ENCODE measurements around the gene HHATL. TPM values are rescaled to one million over a fixed set of nuclear protein-coding genes. Genes with fewer than 3 reads are reported as not detected.

HHATL gene
- total and polyA plus RNA-seq, 2 donors (not counting 1 experiment from before 2014, with no cell fraction given) = not detected

DNA sequence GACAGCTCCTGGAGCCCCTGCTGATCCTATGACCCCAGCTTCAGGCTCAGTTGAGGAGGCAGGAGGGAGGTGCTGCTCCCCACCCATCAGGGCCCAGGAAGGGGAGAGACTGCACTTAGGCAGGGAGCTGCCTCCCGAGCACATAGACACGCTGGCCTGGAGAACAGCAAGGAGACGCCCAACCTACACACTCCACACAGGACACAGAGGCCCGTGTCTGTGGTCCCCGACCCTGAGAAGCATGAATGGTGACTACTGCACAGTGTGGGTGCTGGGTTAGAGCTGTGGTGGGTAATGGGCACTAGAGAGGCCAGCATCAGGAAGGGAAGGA, 1.1 kb upstream of the HHATL start:
- Histone ChIP-seq H3K79me2 (ENCODE audit: control insufficient read depth, insufficient read depth, low read length) (no peaks in the 10 kb centered on the region), H3K36me3 (ENCODE audit: control insufficient read depth, insufficient read depth, low read length) (no peaks in the 10 kb centered on the region), H3K4me1 (ENCODE audit: control insufficient read depth, extremely low read depth, insufficient read depth, low read length) (no peaks in the 10 kb centered on the region), H4K20me1 (ENCODE audit: control insufficient read depth, extremely low read depth, insufficient read depth, low read length) (no peaks in the 10 kb centered on the region), H3K27me3 (ENCODE audit: control insufficient read depth, insufficient read depth, low read length) (peaks cover 2% of the 10 kb centered on the region), H3K4me3 (replicated peaks in 1 of 4; ENCODE audit: control extremely low read depth in 1 of 4, insufficient read depth in 1 of 4, low read depth in 3 of 4, low read length in 4 of 4) (no peak overlapping the region), H3K27ac (ENCODE audit: insufficient read depth, low read length) (no peak overlapping the region), H2AFZ (ENCODE audit: low read length) (no peak overlapping the region), H3K9ac (ENCODE audit: insufficient read depth, low read length) (no peak overlapping the region), H3K9me3 (ENCODE audit: control insufficient read depth, insufficient read depth, low read depth, low read length) (no peaks in the 10 kb centered on the region), H3K4me2 (ENCODE audit: extremely low read depth, insufficient read depth, low read length) (no peak overlapping the region)
- DNase-seq (ENCODE audit: low read depth in 2 of 2) = no peak
- TF ChIP-seq, protein P1, sequence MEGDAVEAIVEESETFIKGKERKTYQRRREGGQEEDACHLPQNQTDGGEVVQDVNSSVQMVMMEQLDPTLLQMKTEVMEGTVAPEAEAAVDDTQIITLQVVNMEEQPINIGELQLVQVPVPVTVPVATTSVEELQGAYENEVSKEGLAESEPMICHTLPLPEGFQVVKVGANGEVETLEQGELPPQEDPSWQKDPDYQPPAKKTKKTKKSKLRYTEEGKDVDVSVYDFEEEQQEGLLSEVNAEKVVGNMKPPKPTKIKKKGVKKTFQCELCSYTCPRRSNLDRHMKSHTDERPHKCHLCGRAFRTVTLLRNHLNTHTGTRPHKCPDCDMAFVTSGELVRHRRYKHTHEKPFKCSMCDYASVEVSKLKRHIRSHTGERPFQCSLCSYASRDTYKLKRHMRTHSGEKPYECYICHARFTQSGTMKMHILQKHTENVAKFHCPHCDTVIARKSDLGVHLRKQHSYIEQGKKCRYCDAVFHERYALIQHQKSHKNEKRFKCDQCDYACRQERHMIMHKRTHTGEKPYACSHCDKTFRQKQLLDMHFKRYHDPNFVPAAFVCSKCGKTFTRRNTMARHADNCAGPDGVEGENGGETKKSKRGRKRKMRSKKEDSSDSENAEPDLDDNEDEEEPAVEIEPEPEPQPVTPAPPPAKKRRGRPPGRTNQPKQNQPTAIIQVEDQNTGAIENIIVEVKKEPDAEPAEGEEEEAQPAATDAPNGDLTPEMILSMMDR (conservative IDR thresholded peaks at IDR 0.05 in 1 of 2, IDR thresholded peaks at IDR 0.05 in 1 of 2; ENCODE audit: low read depth in 1 of 2, low read length in 2 of 2) = no peak
- no peak for TF ChIP-seq EZH2 (IDR thresholded peaks at IDR 0.05; ENCODE audit: low read length, missing control alignments)

DNA sequence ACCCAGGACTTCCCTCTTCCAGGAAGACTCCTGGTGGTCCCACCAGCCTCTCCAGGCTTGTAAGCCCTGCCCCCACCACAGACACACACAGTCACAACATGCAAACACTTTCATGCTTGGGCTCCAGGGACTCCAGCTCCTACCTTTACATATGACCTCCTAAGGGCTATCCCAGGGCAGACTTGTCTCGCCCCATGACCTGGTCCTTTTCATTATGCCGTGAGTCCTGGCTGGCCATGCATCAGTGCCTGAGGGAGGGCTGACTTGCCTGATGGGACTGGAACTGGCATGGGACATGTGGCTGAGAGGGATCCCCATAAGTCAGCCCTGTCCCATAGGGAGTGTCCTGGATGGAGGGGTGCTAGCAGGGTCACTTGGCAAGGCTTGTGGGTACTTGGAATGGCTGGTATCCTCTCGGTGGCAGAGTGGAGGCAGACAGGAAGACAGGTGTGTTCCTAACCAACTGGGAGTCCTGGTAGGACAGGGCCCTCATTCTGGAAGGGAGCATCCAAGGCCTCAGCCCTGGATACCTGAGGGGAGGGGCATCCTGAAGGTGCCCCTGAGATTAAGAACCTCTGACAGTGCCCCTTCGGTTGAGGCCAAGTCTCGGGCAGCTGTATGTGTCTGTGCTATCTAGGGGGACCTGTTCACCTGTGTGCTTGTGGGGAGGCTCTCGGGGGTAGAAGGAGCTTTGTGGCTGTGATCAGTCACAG, 540 bp upstream of the HHATL start:
- TF ChIP-seq EZH2 (IDR thresholded peaks at IDR 0.05; ENCODE audit: low read length, missing control alignments) = no peak
- TF ChIP-seq, protein P1 (conservative IDR thresholded peaks at IDR 0.05 in 1 of 2, IDR thresholded peaks at IDR 0.05 in 1 of 2; ENCODE audit: low read depth in 1 of 2, low read length in 2 of 2) = no peak
- no peaks in the 10 kb centered on the region for H4K20me1 ChIP-seq (ENCODE audit: control insufficient read depth, extremely low read depth, insufficient read depth, low read length)
- H3K9me3 ChIP-seq (ENCODE audit: control insufficient read depth, insufficient read depth, low read depth, low read length) = no peaks in the 10 kb centered on the region
- H3K4me1 ChIP-seq (ENCODE audit: control insufficient read depth, extremely low read depth, insufficient read depth, low read length) = no peaks in the 10 kb centered on the region
- H3K79me2 ChIP-seq (ENCODE audit: control insufficient read depth, insufficient read depth, low read length) = no peaks in the 10 kb centered on the region
- H3K9ac ChIP-seq (ENCODE audit: insufficient read depth, low read length) = no peak overlapping the region
- no peak overlapping the region for H3K4me3 ChIP-seq (replicated peaks in 1 of 4; ENCODE audit: control extremely low read depth in 1 of 4, insufficient read depth in 1 of 4, low read depth in 3 of 4, low read length in 4 of 4)
- H2AFZ ChIP-seq (ENCODE audit: low read length) = no peak overlapping the region
- H3K27me3 ChIP-seq (ENCODE audit: control insufficient read depth, insufficient read depth, low read length) = peaks cover 2% of the 10 kb centered on the region
- H3K4me2 ChIP-seq (ENCODE audit: extremely low read depth, insufficient read depth, low read length) = no peak overlapping the region
- H3K36me3 ChIP-seq (ENCODE audit: control insufficient read depth, insufficient read depth, low read length) = no peaks in the 10 kb centered on the region
- no peak for DNase-seq (ENCODE audit: low read depth in 2 of 2)
- no peak overlapping the region for H3K27ac ChIP-seq (ENCODE audit: insufficient read depth, low read length)

DNA sequence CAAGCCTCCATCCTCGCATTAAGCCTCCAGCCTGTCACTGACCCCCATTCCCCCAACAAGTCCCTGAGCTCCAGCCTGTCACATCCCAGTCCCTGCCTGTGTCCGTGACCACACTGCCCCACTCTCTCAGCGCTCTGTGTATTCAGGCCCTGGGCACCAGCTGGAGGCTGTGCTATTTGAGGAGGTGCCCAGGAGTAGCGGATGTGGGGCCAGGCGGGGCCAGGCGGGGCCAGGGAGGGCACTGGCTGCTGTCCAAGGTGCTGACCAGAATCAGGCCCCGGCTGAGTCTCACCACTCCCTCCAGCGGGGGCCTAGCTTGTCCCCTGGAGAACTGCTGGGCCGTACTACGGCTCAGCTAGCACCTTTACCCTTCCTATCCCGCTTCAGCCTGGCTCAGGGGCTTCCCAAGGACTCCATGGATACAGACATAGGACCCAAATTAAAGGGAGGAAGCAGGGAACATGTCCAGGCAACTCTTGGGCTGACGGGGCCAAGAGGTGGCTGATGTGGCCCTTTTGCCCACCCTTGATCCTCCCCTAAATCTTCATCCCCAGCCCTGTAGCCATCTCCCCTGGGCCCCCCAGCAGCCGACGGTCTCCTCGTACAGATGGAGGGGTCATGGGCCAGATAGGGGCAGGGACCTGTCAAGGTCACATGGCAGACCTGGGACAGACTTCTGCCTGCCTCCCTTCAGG, 1.1 kb downstream of the HHATL start:
- no peaks in the 10 kb centered on the region for H3K4me1 ChIP-seq (ENCODE audit: control insufficient read depth, extremely low read depth, insufficient read depth, low read length)
- peaks cover 2% of the 10 kb centered on the region for H3K27me3 ChIP-seq (ENCODE audit: control insufficient read depth, insufficient read depth, low read length)
- H3K36me3 ChIP-seq (ENCODE audit: control insufficient read depth, insufficient read depth, low read length) = no peaks in the 10 kb centered on the region
- TF ChIP-seq, protein P1 (conservative IDR thresholded peaks at IDR 0.05 in 1 of 2, IDR thresholded peaks at IDR 0.05 in 1 of 2; ENCODE audit: low read depth in 1 of 2, low read length in 2 of 2) = no peak
- TF ChIP-seq EZH2 (IDR thresholded peaks at IDR 0.05; ENCODE audit: low read length, missing control alignments) = no peak
- no peak overlapping the region for H3K27ac ChIP-seq (ENCODE audit: insufficient read depth, low read length)
- H3K9me3 ChIP-seq (ENCODE audit: control insufficient read depth, insufficient read depth, low read depth, low read length) = no peaks in the 10 kb centered on the region
- no peak overlapping the region for H3K4me3 ChIP-seq (replicated peaks in 1 of 4; ENCODE audit: control extremely low read depth in 1 of 4, insufficient read depth in 1 of 4, low read depth in 3 of 4, low read length in 4 of 4)
- no peaks in the 10 kb centered on the region for H3K79me2 ChIP-seq (ENCODE audit: control insufficient read depth, insufficient read depth, low read length)
- no peak overlapping the region for H3K9ac ChIP-seq (ENCODE audit: insufficient read depth, low read length)
- peak; percentile 10 to 34 for DNase-seq (ENCODE audit: low read depth in 2 of 2)
- H4K20me1 ChIP-seq (ENCODE audit: control insufficient read depth, extremely low read depth, insufficient read depth, low read length) = no peaks in the 10 kb centered on the region
- H3K4me2 ChIP-seq (ENCODE audit: extremely low read depth, insufficient read depth, low read length) = no peak overlapping the region
- no peak overlapping the region for H2AFZ ChIP-seq (ENCODE audit: low read length)

Data from fibroblast of lung (primary cell).